Endodermal cell (in vitro differentiated cells): ENCODE measurements around the gene NUDT8. TPM values are rescaled to one million over a fixed set of nuclear protein-coding genes. Genes with fewer than 3 reads are reported as not detected.
"Not testable (repeated sequence)": the region's sequence is repeated elsewhere in the genome, so short reads cannot be mapped to it uniquely, and the experiment has no call there.

Experiments used
- DNase-seq: peaks from one replicate; pipeline ENCODE4 v3.0.0-alpha.2; 2017
- H3K27ac ChIP-seq: 2 replicates; pipeline ENCODE4 v1.5.1; 2013; ENCODE audit warnings: mild to moderate bottlenecking, low read depth, low read length, moderate library complexity
- H3K27me3 ChIP-seq: 2 replicates; pipeline ENCODE4 v1.6.1; 2013; ENCODE audit warnings: mild to moderate bottlenecking, low read length, moderate library complexity; ENCODE audit not compliant: insufficient read depth, control insufficient read depth, poor library complexity, severe bottlenecking
- H3K36me3 ChIP-seq: 2 replicates; pipeline ENCODE4 v1.7.0; 2013; ENCODE audit warnings: mild to moderate bottlenecking, low read length, moderate library complexity; ENCODE audit not compliant: control insufficient read depth, insufficient read depth
- H3K4me1 ChIP-seq: one replicate; pipeline ENCODE4 v1.7.0; 2013; ENCODE audit warnings: low read length; ENCODE audit not compliant: control insufficient read depth, insufficient read depth
- H3K4me3 ChIP-seq: 2 replicates; pipeline ENCODE4 v1.5.1; 2013; ENCODE audit warnings: mild to moderate bottlenecking, low read length, moderate library complexity
- H3K9ac ChIP-seq: 2 replicates; pipeline ENCODE4 v1.6.1; 2013; ENCODE audit warnings: mild to moderate bottlenecking, low read length, moderate library complexity; ENCODE audit not compliant: poor library complexity, severe bottlenecking; ENCODE audit errors: extremely low read depth
- H3K9me3 ChIP-seq: 2 replicates; pipeline ENCODE4 v1.6.1; 2013; ENCODE audit warnings: mild to moderate bottlenecking, low read length, moderate library complexity; ENCODE audit not compliant: control insufficient read depth
- H3K27ac Mint-ChIP-seq: 2 replicates; pipeline ENCODE4 v1.8.0; 2020; ENCODE audit warnings: mixed read lengths
- H3K27me3 Mint-ChIP-seq: 2 replicates; pipeline ENCODE4 v1.8.0; 2021; ENCODE audit warnings: mild to moderate bottlenecking, mixed read lengths; ENCODE audit not compliant: insufficient read depth
- H3K36me3 Mint-ChIP-seq: 2 replicates; pipeline ENCODE4 v1.8.0; 2020; ENCODE audit warnings: low read depth, mixed read lengths
- H3K4me1 Mint-ChIP-seq: 2 replicates; pipeline ENCODE4 v1.8.0; 2020; ENCODE audit warnings: mixed read lengths
- H3K4me3 Mint-ChIP-seq: 2 replicates; pipeline ENCODE4 v1.8.0; 2020; ENCODE audit warnings: mild to moderate bottlenecking, moderate library complexity, mixed read lengths
- H3K9me3 Mint-ChIP-seq: 2 replicates; pipeline ENCODE4 v1.8.0; 2020; ENCODE audit warnings: mild to moderate bottlenecking, mixed read lengths
- WGBS, 2 experiments: methylation state at CpG; one replicate each; pipeline versions ENCODE4 v1.1.5 to v1.1.7; 2013; ENCODE audit warnings: missing lambda C conversion rate in 2 of 2, mixed read lengths in 1 of 2; ENCODE audit not compliant: insufficient coverage in 1 of 2, insufficient read length in 1 of 2; 5-methylcytosine and 5-hydroxymethylcytosine counted together
- total RNA-seq, 2 donors: library from RNA; stranded (reverse); fragmentation: NEBNext Ultra II Directional in 1 of 2; extraction: Animal tissue kit (Norgen Biotek cat#: 25700) in 1 of 2; gene quantifications; 2 replicates in 1 of 2; 3 replicates in 1 of 2; pipeline ENCODE4 v1.2.1, GENCODE V29; 2021
- TF ChIP-seq, protein P1 (sequence below): fragments of 200-600 bp; sonication (generic); conservative IDR thresholded peaks from 2 replicates; pipeline ENCODE4 v1.5.0; 2021; ENCODE audit warnings: antibody characterized with exemption, mild to moderate bottlenecking

Gene NUDT8
- total RNA-seq, 2 donors from 2014 or later, result 9.5 to 13.1 TPM

DNA sequence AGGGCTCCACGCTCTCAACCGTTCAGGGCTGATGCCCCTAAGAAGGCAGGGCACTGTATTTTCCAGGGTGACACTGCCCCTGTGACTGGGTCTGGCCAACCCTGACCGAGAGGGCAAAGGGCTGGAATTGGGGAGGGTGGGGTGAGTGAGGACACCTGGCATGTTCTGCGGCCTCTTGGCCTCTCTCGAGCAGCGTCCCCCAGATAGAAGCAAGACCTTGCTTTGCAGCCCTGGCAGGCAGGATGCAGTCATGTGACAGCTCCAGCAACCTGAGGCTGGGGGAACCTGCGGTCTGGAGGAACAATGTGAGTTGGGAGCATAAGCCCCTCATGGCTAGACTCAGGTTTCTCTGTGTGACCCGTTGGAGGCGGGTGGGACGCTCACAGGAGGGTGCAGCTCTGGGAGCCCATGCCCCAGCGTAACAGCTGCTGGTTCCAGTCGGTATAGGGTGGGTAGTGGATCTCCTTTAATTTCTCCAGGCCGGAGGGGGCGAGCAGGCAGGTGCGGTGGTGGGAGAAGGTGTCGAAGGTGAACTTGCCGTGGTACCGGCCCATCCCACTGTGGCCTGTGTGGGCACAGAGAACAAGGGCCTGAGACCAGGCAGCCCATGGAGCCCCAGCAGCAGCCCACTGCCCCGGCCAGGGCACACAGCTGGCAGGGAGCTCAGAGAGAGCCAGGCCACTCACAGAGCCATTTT, 33.2 kb upstream of the NUDT8 start:
- no peak overlapping the region for H3K4me3 Mint-ChIP-seq
- WGBS, 2 experiments, result 91 to 97% methylated on average over 16 to 19 of the region's 19 CpGs

DNA sequence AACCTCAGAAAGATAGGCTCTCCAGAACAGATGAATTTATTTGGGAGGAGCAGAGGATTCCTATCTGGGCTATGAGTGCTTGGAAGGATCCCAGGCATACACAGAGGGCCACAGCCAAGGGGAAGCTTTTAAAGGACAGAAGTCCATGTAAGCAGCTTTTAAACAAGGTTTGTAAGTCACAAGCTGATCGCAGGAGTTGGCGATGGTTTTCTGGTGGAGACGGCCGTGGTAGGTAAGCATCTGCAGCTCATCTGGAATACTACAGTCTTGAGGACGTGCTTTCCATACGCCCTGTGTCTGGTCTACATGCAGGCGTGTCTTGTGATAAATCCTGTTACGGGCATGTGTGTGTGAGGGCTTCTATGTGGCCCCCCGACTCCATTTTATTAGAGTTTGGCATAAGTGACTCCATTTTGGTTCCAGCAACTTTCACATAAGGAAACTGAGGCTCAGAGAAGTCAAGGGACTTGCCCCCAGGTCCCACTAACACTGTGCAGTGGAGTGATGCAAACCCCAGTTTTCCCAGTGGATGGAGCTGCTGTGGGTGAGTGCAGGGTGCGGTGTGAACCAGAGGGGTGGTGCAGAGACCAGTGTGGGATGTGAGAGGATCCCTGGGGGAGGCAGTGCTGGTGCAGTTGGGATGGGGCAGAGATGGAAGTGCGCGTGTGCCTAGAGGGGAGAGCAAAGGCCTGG, 32.6 kb upstream of the NUDT8 start:
- no peak for DNase-seq
- WGBS, 2 experiments, result 97 to 98% methylated on average over 11 to 12 of the region's 12 CpGs
- H3K9me3 Mint-ChIP-seq, result peaks cover 19% of the 10 kb centered on the region
- H3K36me3 Mint-ChIP-seq, result no peaks in the 10 kb centered on the region
- H3K27ac Mint-ChIP-seq, result no peak overlapping the region
- H3K9me3 ChIP-seq, result peaks cover 6% of the 10 kb centered on the region
- no peaks in the 10 kb centered on the region for H3K4me1 Mint-ChIP-seq
- H3K36me3 ChIP-seq, result no peaks in the 10 kb centered on the region
- peaks cover 3% of the 10 kb centered on the region for H3K27me3 Mint-ChIP-seq
- H3K27me3 ChIP-seq, result no peaks in the 10 kb centered on the region
- no peak overlapping the region for H3K4me3 ChIP-seq
- no peak overlapping the region for H3K27ac ChIP-seq
- TF ChIP-seq, protein P1, sequence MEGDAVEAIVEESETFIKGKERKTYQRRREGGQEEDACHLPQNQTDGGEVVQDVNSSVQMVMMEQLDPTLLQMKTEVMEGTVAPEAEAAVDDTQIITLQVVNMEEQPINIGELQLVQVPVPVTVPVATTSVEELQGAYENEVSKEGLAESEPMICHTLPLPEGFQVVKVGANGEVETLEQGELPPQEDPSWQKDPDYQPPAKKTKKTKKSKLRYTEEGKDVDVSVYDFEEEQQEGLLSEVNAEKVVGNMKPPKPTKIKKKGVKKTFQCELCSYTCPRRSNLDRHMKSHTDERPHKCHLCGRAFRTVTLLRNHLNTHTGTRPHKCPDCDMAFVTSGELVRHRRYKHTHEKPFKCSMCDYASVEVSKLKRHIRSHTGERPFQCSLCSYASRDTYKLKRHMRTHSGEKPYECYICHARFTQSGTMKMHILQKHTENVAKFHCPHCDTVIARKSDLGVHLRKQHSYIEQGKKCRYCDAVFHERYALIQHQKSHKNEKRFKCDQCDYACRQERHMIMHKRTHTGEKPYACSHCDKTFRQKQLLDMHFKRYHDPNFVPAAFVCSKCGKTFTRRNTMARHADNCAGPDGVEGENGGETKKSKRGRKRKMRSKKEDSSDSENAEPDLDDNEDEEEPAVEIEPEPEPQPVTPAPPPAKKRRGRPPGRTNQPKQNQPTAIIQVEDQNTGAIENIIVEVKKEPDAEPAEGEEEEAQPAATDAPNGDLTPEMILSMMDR, result no peak
- H3K9ac ChIP-seq, result no peak overlapping the region
- H3K4me3 Mint-ChIP-seq, result no peak overlapping the region
- H3K4me1 ChIP-seq, result no peaks in the 10 kb centered on the region

More for the DNA sequence above, 33.2 kb upstream of the NUDT8 start:
- TF ChIP-seq, protein P1, result no peak
- Histone ChIP-seq H3K9ac (no peak overlapping the region), H3K27me3 (no peaks in the 10 kb centered on the region), H3K4me1 (no peaks in the 10 kb centered on the region), H3K9me3 (no peaks in the 10 kb centered on the region), H3K27ac (no peak overlapping the region), H3K36me3 (no peaks in the 10 kb centered on the region), H3K4me3 (no peak overlapping the region)
- H3K36me3 Mint-ChIP-seq, result no peaks in the 10 kb centered on the region
- H3K4me1 Mint-ChIP-seq, result no peaks in the 10 kb centered on the region
- H3K9me3 Mint-ChIP-seq, result peaks cover 12% of the 10 kb centered on the region
- DNase-seq, result peak; percentile 43
- no peak overlapping the region for H3K27ac Mint-ChIP-seq
- peaks cover 3% of the 10 kb centered on the region for H3K27me3 Mint-ChIP-seq

DNA sequence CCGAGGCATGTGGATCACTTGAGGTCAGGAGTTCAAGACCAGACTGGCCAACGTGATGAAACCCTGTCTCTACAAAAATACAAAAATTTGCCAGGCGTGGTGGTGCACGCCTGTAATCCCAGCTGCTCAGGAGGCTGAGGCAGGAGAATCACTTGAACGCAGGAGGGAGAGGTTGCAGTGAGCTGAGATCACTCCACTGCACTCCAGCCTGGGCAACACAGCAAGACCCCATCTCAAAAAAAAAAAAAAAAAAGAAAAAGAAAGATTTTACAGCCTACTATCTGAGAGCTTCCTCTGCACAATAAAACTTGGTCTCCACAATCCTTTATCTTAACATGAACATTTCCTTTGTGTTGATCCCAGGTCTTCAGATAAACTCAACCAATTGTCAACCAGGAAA, 31.0 kb upstream of the NUDT8 start:
- H3K27ac Mint-ChIP-seq, H3K27ac ChIP-seq, H3K4me1 ChIP-seq, H3K27me3 Mint-ChIP-seq, H3K36me3 Mint-ChIP-seq, H3K4me3 Mint-ChIP-seq, H3K9ac ChIP-seq, H3K27me3 ChIP-seq, H3K4me3 ChIP-seq, DNase-seq, H3K36me3 ChIP-seq, H3K4me1 Mint-ChIP-seq: not testable (repeated sequence)
- WGBS, 2 experiments, result 83 to 87% methylated on average over 4 to 5 of the region's 5 CpGs
- peaks cover 21% of the 10 kb centered on the region for H3K9me3 ChIP-seq
- peaks cover 33% of the 10 kb centered on the region for H3K9me3 Mint-ChIP-seq
